Keratinocyte (primary cell): ENCODE measurements around the gene RBM34.

ENCODE experiments used
- CTCF ChIP-seq, 3 experiments: IDR thresholded peaks in 1 of 3; conservative IDR thresholded peaks in 1 of 3; optimal IDR thresholded peaks in 1 of 3; 2 replicates in 2 of 3; 3 replicates in 1 of 3; pipeline versions ENCODE3 to v1.5.1; 2011; ENCODE audit warnings: low read length in 3 of 3, mild to moderate bottlenecking in 3 of 3, moderate library complexity in 2 of 3, control low read depth in 1 of 3, inconsistent platforms in 1 of 3; ENCODE audit not compliant: insufficient read depth in 2 of 3; ENCODE audit errors: extremely low read depth in 1 of 3
- EZH2 ChIP-seq: IDR thresholded peaks from one replicate; pipeline ENCODE4 v1.6.1; 2012; ENCODE audit warnings: inconsistent platforms, mild to moderate bottlenecking, low read length, moderate library complexity

GRCh38 chr1:235098547-235098946 is 62.5 kb downstream of the RBM34 start:
- TF ChIP-seq CTCF (optimal IDR thresholded peaks at IDR 0.05 in 1 of 3, IDR thresholded peaks at IDR 0.05 in 1 of 3, conservative IDR thresholded peaks at IDR 0.05 in 1 of 3; ENCODE audit: extremely low read depth in 1 of 3, insufficient read depth in 2 of 3, low read length in 3 of 3) (no peak), EZH2 (no peak)
